Left renal pelvis (tissue), 4 donors: Measurements from ENCODE around the gene SCTR. TPM values are rescaled to one million over a fixed set of nuclear protein-coding genes. Genes with fewer than 3 reads are reported as not detected.

ENCODE experiments used
- DNase-seq, 4 donors: peaks; one replicate each; pipeline ENCODE4 v3.0.0-alpha.2; 2013; ENCODE audit warnings: low read depth in 4 of 4, low spot score in 3 of 4
- polyA plus RNA-seq, 4 donors: library from polyadenylated mRNA; unstranded; fragments of 120-200 nt; gene quantifications; one replicate each; pipeline ENCODE4 v1.2.1, GENCODE V29; 2013; ENCODE audit not compliant: insufficient read length in 4 of 4

Gene SCTR
- polyA plus RNA-seq, 4 donors, result 0.37 to 17.6 (median 7.7) TPM

- no peak for DNase-seq
These were observed 1.3 kb upstream of the SCTR start for GRCh38 chr2:119525614-119526013.

- no peak for DNase-seq
These were observed 816 bp downstream of the SCTR start for GRCh38 chr2:119523383-119523951.

GRCh38 chr2:119522671-119523070, 1.6 kb downstream of the SCTR start:
- DNase-seq, result no peak

GRCh38 chr2:119521433-119522050, 2.7 kb downstream of the SCTR start:
- no peak for DNase-seq

- DNase-seq, result no peak
These were observed 3.4 kb downstream of the SCTR start for GRCh38 chr2:119520696-119521432.

- DNase-seq, result no peak
These were observed 5.2 kb downstream of the SCTR start for GRCh38 chr2:119519057-119519408.

GRCh38 chr2:119518401-119519056, 5.8 kb downstream of the SCTR start:
- no peak for DNase-seq

- no peak for DNase-seq
These were observed 6.8 kb downstream of the SCTR start for GRCh38 chr2:119517433-119517832.

GRCh38 chr2:119516121-119516520, 8.2 kb downstream of the SCTR start:
- no peak for DNase-seq

- no peak for DNase-seq
These were observed 10.5 kb downstream of the SCTR start for GRCh38 chr2:119513832-119514231.

- DNase-seq, result no peak
These were observed 11.3 kb downstream of the SCTR start for GRCh38 chr2:119512946-119513345.

- DNase-seq, result no peak
These were observed 12.3 kb downstream of the SCTR start for GRCh38 chr2:119511989-119512388.

GRCh38 chr2:119508756-119509155, 15.5 kb downstream of the SCTR start:
- no peak for DNase-seq

GRCh38 chr2:119496682-119497081, 27.6 kb downstream of the SCTR start:
- DNase-seq, result no peak

GRCh38 chr2:119495948-119496347, 28.3 kb downstream of the SCTR start:
- DNase-seq, result no peak

- no peak for DNase-seq
These were observed 30.0 kb downstream of the SCTR start for GRCh38 chr2:119494163-119494790.

- peak in 1 of 4 donors; percentile 61 for DNase-seq
These were observed 32.3 kb downstream of the SCTR start for GRCh38 chr2:119491776-119492525.

- no peak for DNase-seq
These were observed 33.6 kb downstream of the SCTR start for GRCh38 chr2:119490653-119491195.

- DNase-seq, result no peak
These were observed 34.2 kb downstream of the SCTR start for GRCh38 chr2:119490106-119490505.
